GM12878 (cell line): ENCODE data around the gene CDYL. TPM values are rescaled to one million over a fixed set of nuclear protein-coding genes. Genes with fewer than 3 reads are reported as not detected.

Source experiments
- ATAC-seq: fragments of 200-7000 bp; cut with Tn5 transposase; 3 replicates; pipeline ENCODE4 v1.9.1; 2020; ENCODE audit warnings: mild to moderate bottlenecking, moderate library complexity
- BruUV-seq: library from RNA; stranded (reverse); fragments of 400-500 nt; replicated peaks from 2 replicates; lab custom pipeline; 2021; lab: Mats Ljungman, UMichigan
- CTCF ChIA-PET: fragments of 300-600 bp; sonication (Branson Sonifier 250); formaldehyde crosslinking; extraction: SDS; loops from one replicate; lab custom pipeline; 2021; ENCODE audit warnings: inconsistent platforms; lab: Yijun Ruan, JAX
- POLR2A ChIA-PET: fragments of 350-600 bp; formaldehyde crosslinking; extraction: SDS; loops from one replicate; lab custom pipeline; 2021; ENCODE audit warnings: inconsistent platforms; lab: Charles Lee
- RAD21 ChIA-PET: fragments of 300-600 bp; sonication (Branson Sonifier 250); formaldehyde crosslinking; loops from one replicate; lab custom pipeline; 2023; ENCODE audit warnings: antibody characterized with exemption; ENCODE audit not compliant: unreplicated experiment; lab: Charles Lee
- SMC1A ChIA-PET: fragments of 300-600 bp; sonication (Branson Sonifier 250); formaldehyde crosslinking; loops from one replicate; lab custom pipeline; 2023; ENCODE audit not compliant: unreplicated experiment, uncharacterized antibody; lab: Charles Lee
- DNase-seq: peaks from one replicate; pipeline ENCODE4 v3.0.0-alpha.2; 2011; ENCODE audit warnings: low read depth, low spot score
- FAIRE-seq: peaks from 3 replicates; lab custom pipeline; 2011; peaks lifted over from hg19 to GRCh38; lab: Jason Lieb, UNC
- H2AFZ ChIP-seq: 2 replicates; pipeline ENCODE4 v1.6.0; 2011; ENCODE audit warnings: low read depth, low read length, control low read depth; ENCODE audit not compliant: control insufficient read depth
- H3K27ac ChIP-seq: 2 replicates; pipeline ENCODE4 v1.5.1; 2011; ENCODE audit warnings: control low read depth; ENCODE audit not compliant: control insufficient read depth, insufficient read depth
- H3K27me3 ChIP-seq, 2 experiments: replicated peaks in 1 of 2; 2 replicates each; pipeline versions ENCODE4 v1.6.0 to v1.6.1; 2011; ENCODE audit warnings: low read length in 1 of 2; ENCODE audit not compliant: control insufficient read depth in 2 of 2, insufficient read depth in 2 of 2
- H3K36me3 ChIP-seq, 2 experiments: 2 replicates each; pipeline ENCODE4 v1.5.1; 2011; ENCODE audit warnings: low read length in 1 of 2; ENCODE audit not compliant: control insufficient read depth in 2 of 2, insufficient read depth in 2 of 2
- H3K4me1 ChIP-seq: 2 replicates; pipeline ENCODE4 v1.6.1; 2011; ENCODE audit warnings: mild to moderate bottlenecking, low read length, moderate library complexity, mixed read lengths; ENCODE audit not compliant: control insufficient read depth, insufficient read depth
- H3K4me2 ChIP-seq: 2 replicates; pipeline ENCODE4 v1.6.0; 2011; ENCODE audit warnings: control low read depth; ENCODE audit not compliant: control insufficient read depth, insufficient read depth
- H3K4me3 ChIP-seq: fragments of 200-600 bp; sonication (generic); 2 replicates; pipeline ENCODE4 v1.5.1; 2016
- H3K79me2 ChIP-seq: 2 replicates; pipeline ENCODE4 v1.6.0; 2011; ENCODE audit warnings: low read length; ENCODE audit not compliant: control insufficient read depth, insufficient read depth
- H3K9ac ChIP-seq: 2 replicates; pipeline ENCODE4 v1.8.0; 2011; ENCODE audit warnings: low read length, control low read depth, mixed read lengths; ENCODE audit not compliant: control insufficient read depth, insufficient read depth
- H3K9me3 ChIP-seq: replicated peaks from 3 replicates; pipeline ENCODE4 v1.5.1; 2011; ENCODE audit warnings: mild to moderate bottlenecking, low read length; ENCODE audit not compliant: control insufficient read depth, insufficient read depth
- H4K20me1 ChIP-seq: 2 replicates; pipeline ENCODE4 v1.6.0; 2011; ENCODE audit not compliant: control insufficient read depth, insufficient read depth
- ASH2L ChIP-seq: fragments of 300-600, 200-600 bp; sonication (generic); IDR thresholded peaks from 2 replicates; pipeline ENCODE4 v1.6.1; 2017; ENCODE audit warnings: low read depth, mild to moderate bottlenecking, borderline replicate concordance
- IRF4 ChIP-seq: IDR thresholded peaks from 2 replicates; pipeline ENCODE4 v1.6.1; 2011; ENCODE audit warnings: low read depth, low read length
- POLR2AphosphoS2 ChIP-seq: IDR thresholded peaks from 2 replicates; pipeline ENCODE4 v1.6.1; 2011; ENCODE audit warnings: low read depth, mild to moderate bottlenecking, low read length, improper control_type of control experiment, moderate library complexity
- POU2F2 ChIP-seq: IDR thresholded peaks from 3 replicates; pipeline ENCODE4 v1.6.1; 2011; ENCODE audit warnings: low read depth, mild to moderate bottlenecking, low read length, borderline replicate concordance
- ZNF622 ChIP-seq: fragments of 450-650 bp; IDR thresholded peaks from 2 replicates; pipeline ENCODE4 v1.6.1; 2017; ENCODE audit warnings: mild to moderate bottlenecking, inconsistent platforms
- WGBS: methylation state at CpG from one replicate; pipeline ENCODE4 v1.1.6; 2016; ENCODE audit warnings: low lambda C conversion rate; ENCODE audit not compliant: insufficient replicate concordance, insufficient coverage; ENCODE audit errors: missing lambda C conversion rate; 5-methylcytosine and 5-hydroxymethylcytosine counted together
- in situ Hi-C: fragments of 300-500 bp; cut with MboI; formaldehyde crosslinking; loops from 9 replicates; pipeline ENCODE4 v1.14.3; 2018; ENCODE audit warnings: mixed read lengths
- intact Hi-C: fragments of 100-400 bp; cut with micrococcal nuclease; formaldehyde crosslinking; loops from one replicate; pipeline ENCODE4 v1.14.2; 2022; ENCODE audit not compliant: unreplicated experiment
- polyA plus RNA-seq, 11 experiments: library from polyadenylated mRNA; depleted of rRNA in 4 of 11; unstranded in 6 of 11; stranded (reverse) in 5 of 11; fragments of >200 nt; fragmentation: Nextera tagmentation in 4 of 11; fragmentation: Illumina TruSeq in 1 of 11; extraction: Ambion mirVana in 4 of 11; extraction: Trizol in 1 of 11; gene quantifications; 1 replicate in 1 of 11; 2 replicates in 10 of 11; pipeline versions ENCODE4 v1.2.1 to v1.2.3, GENCODE V29; 2011 to 2016; ENCODE audit warnings: inconsistent platforms in 2 of 11, missing spikeins in 2 of 11, low read depth in 1 of 11
- total RNA-seq, 4 experiments: library from RNA; depleted of rRNA in 3 of 4; stranded (reverse); fragments of >200 nt in 3 of 4; fragmentation: Illumina TruSeq in 1 of 4; extraction: Trizol in 1 of 4; gene quantifications; 2 replicates each; pipeline versions ENCODE4 v1.2.1 to v1.2.3, GENCODE V29; 2013 to 2021
- TF ChIP-seq, protein P1 (sequence below): fragments of 450-650 bp; IDR thresholded peaks from 2 replicates; pipeline ENCODE4 v1.6.1; 2017; ENCODE audit warnings: mild to moderate bottlenecking, moderate library complexity

CDYL gene
- total and polyA plus RNA-seq, 10 of the 15 experiments (the other 5 are each of a cell fraction or from before 2014, with no cell fraction given) = 9.3 to 61.2 (median 28.5) TPM

- no peak overlapping the region for H3K4me3 ChIP-seq
- POLR2A ChIA-PET = no interaction called here
- no peak overlapping the region for H3K9ac ChIP-seq
- no peaks in the 10 kb centered on the region for H3K4me1 ChIP-seq
- no peaks in the 10 kb centered on the region for H3K79me2 ChIP-seq
- intact Hi-C loops = no loop called here
- H2AFZ ChIP-seq = no peak overlapping the region
- no peaks in the 10 kb centered on the region for H3K27me3 ChIP-seq
- peaks cover 2 to 4% of the 10 kb centered on the region in 2 experiments; a peak in 3 of 4 replicates for H3K36me3 ChIP-seq
- no peaks in the 10 kb centered on the region for H3K9me3 ChIP-seq
- SMC1A ChIA-PET = no interaction called here
- no peaks in the 10 kb centered on the region for H4K20me1 ChIP-seq
- CTCF ChIA-PET = interaction anchor here (0.9 kb wide), 1 partner anchor 644 kb away, joined by 3 read pairs; no protein-coding TSS in a partner anchor
- no TSS peak for BruUV-seq
- H3K4me2 ChIP-seq = no peak overlapping the region
- H3K27ac ChIP-seq = no peak overlapping the region
- TF ChIP-seq POLR2AphosphoS2 (peak; percentile 42; the same call in 1 of the 2 replicates), POU2F2 (no peak), ZNF622 (no peak), ASH2L (no peak), IRF4 (no peak)
- TF ChIP-seq, protein P1, sequence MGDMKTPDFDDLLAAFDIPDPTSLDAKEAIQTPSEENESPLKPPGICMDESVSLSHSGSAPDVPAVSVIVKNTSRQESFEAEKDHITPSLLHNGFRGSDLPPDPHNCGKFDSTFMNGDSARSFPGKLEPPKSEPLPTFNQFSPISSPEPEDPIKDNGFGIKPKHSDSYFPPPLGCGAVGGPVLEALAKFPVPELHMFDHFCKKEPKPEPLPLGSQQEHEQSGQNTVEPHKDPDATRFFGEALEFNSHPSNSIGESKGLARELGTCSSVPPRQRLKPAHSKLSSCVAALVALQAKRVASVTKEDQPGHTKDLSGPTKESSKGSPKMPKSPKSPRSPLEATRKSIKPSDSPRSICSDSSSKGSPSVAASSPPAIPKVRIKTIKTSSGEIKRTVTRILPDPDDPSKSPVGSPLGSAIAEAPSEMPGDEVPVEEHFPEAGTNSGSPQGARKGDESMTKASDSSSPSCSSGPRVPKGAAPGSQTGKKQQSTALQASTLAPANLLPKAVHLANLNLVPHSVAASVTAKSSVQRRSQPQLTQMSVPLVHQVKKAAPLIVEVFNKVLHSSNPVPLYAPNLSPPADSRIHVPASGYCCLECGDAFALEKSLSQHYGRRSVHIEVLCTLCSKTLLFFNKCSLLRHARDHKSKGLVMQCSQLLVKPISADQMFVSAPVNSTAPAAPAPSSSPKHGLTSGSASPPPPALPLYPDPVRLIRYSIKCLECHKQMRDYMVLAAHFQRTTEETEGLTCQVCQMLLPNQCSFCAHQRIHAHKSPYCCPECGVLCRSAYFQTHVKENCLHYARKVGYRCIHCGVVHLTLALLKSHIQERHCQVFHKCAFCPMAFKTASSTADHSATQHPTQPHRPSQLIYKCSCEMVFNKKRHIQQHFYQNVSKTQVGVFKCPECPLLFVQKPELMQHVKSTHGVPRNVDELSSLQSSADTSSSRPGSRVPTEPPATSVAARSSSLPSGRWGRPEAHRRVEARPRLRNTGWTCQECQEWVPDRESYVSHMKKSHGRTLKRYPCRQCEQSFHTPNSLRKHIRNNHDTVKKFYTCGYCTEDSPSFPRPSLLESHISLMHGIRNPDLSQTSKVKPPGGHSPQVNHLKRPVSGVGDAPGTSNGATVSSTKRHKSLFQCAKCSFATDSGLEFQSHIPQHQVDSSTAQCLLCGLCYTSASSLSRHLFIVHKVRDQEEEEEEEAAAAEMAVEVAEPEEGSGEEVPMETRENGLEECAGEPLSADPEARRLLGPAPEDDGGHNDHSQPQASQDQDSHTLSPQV = no peak
- TF ChIP-seq, all 136 proteins: peak for 1
- FAIRE-seq (no peak), ATAC-seq (peak; percentile 41; the same call in 2 of the 3 replicates), DNase-seq (no peak)
- 69% methylated on average over 9 of the region's 9 CpGs for WGBS
- RAD21 ChIA-PET = no interaction called here
- in situ Hi-C loops = no loop called here
These were observed 181.5 kb downstream of the CDYL start for GRCh38 chr6:4957521-4958231.
